SU-DHL-6 (cell line): ENCODE data around the gene DTX2.
"Not testable (repeated sequence)": the region's sequence is repeated elsewhere in the genome, so short reads cannot be mapped to it uniquely, and the experiment has no call there.

ENCODE experiments used
- H2AFZ ChIP-seq: fragments of 200-600 bp; sonication (generic); 2 replicates; pipeline ENCODE4 v1.6.1; 2014; ENCODE audit warnings: low read depth, mild to moderate bottlenecking, moderate library complexity, mixed read lengths, antibody characterized with exemption, low read length; ENCODE audit not compliant: severe bottlenecking
- H3F3A ChIP-seq: fragments of 200-600 bp; shearing (Covaris generic); 2 replicates; pipeline ENCODE4 v1.6.0; 2016; ENCODE audit warnings: antibody characterized with exemption, mild to moderate bottlenecking; ENCODE audit not compliant: insufficient read depth
- H3K27ac ChIP-seq: fragments of 200-600 bp; sonication (generic); 2 replicates; pipeline ENCODE4 v1.5.1; 2016; ENCODE audit warnings: low read depth, mild to moderate bottlenecking, low read length, moderate library complexity, mixed read lengths
- H3K27me3 ChIP-seq: fragments of 200-600 bp; sonication (generic), shearing (Covaris generic); 2 replicates; pipeline ENCODE4 v1.6.0; 2014; ENCODE audit warnings: mild to moderate bottlenecking, low read length
- H3K36me3 ChIP-seq: fragments of 200-600 bp; sonication (generic); 2 replicates; pipeline ENCODE4 v1.6.1; 2014; ENCODE audit warnings: mild to moderate bottlenecking, low read length, mixed read lengths
- H3K4me2 ChIP-seq: fragments of 300-600, 200-600 bp; shearing (Covaris generic), sonication (generic); 2 replicates; pipeline ENCODE4 v1.6.0; 2014; ENCODE audit warnings: low read length, low read depth, mild to moderate bottlenecking; ENCODE audit not compliant: poor library complexity, severe bottlenecking
- H3K4me3 ChIP-seq: fragments of 200-600 bp; sonication (generic); 2 replicates; pipeline ENCODE4 v1.5.1; 2014; ENCODE audit warnings: antibody characterized with exemption, low read length, mild to moderate bottlenecking, mixed read lengths; ENCODE audit not compliant: insufficient read depth, poor library complexity, severe bottlenecking
- H3K79me2 ChIP-seq: fragments of 200-600 bp; sonication (generic); 2 replicates; pipeline ENCODE4 v1.6.1; 2014; ENCODE audit warnings: mild to moderate bottlenecking, low read length, moderate library complexity; ENCODE audit not compliant: insufficient read depth
- H3K9ac ChIP-seq: fragments of 200-600 bp; sonication (generic); 2 replicates; pipeline ENCODE4 v1.7.0; 2014; ENCODE audit warnings: mild to moderate bottlenecking, low read length
- H3K9me2 ChIP-seq: fragments of 200-600 bp; sonication (generic); replicated peaks from 2 replicates; pipeline ENCODE4 v1.6.1; 2014; ENCODE audit warnings: low read length; ENCODE audit not compliant: insufficient read depth
- H3K9me3 ChIP-seq: fragments of 200-600 bp; sonication (generic); 2 replicates; pipeline ENCODE4 v1.6.1; 2014; ENCODE audit warnings: low read length, mixed read lengths; ENCODE audit not compliant: insufficient read depth
- H4K20me1 ChIP-seq: fragments of 200-600 bp; sonication (generic); 2 replicates; pipeline ENCODE4 v1.6.1; 2014; ENCODE audit warnings: low read depth, mild to moderate bottlenecking, antibody characterized with exemption, low read length, moderate library complexity, mixed read lengths
- CTCF ChIP-seq: fragments of 200-600 bp; sonication (generic); IDR thresholded peaks from one replicate; pipeline ENCODE4 v1.5.1; 2017; ENCODE audit warnings: antibody characterized with exemption, mild to moderate bottlenecking, low read length, moderate library complexity; ENCODE audit not compliant: insufficient read depth, poor library complexity, severe bottlenecking
- EZH2phosphoT487 ChIP-seq: fragments of 200-600 bp; sonication (generic), shearing (Covaris generic); conservative IDR thresholded peaks from 2 replicates; pipeline ENCODE4 v1.6.1; 2018; ENCODE audit warnings: mild to moderate bottlenecking, antibody characterized with exemption, low read length, moderate library complexity, mixed read lengths

The DTX2 gene

GRCh38 chr7:76515999-76516443 is 54.5 kb downstream of the DTX2 start:
- Histone ChIP-seq H2AFZ (no peak overlapping the region), H3K27me3 (no peaks in the 10 kb centered on the region), H3K36me3 (no peaks in the 10 kb centered on the region), H3K27ac (no peak overlapping the region), H3K9me3 (no peaks in the 10 kb centered on the region), H3K4me3 (no peak overlapping the region), H4K20me1 (no peaks in the 10 kb centered on the region), H3K9me2 (no peaks in the 10 kb centered on the region), H3K79me2 (no peaks in the 10 kb centered on the region), H3F3A (no peaks in the 10 kb centered on the region), H3K4me2 (no peak overlapping the region), H3K9ac (no peak overlapping the region)
- TF ChIP-seq CTCF (peak; percentile 34), EZH2phosphoT487 (no peak)

GRCh38 chr7:76516932-76517331 is 55.4 kb downstream of the DTX2 start:
- not testable (repeated sequence) for H3K9me3 ChIP-seq, H2AFZ ChIP-seq, H3F3A ChIP-seq, H4K20me1 ChIP-seq, H3K9me2 ChIP-seq, H3K36me3 ChIP-seq, H3K79me2 ChIP-seq, H3K27me3 ChIP-seq, H3K4me3 ChIP-seq, H3K4me2 ChIP-seq, H3K27ac ChIP-seq, H3K9ac ChIP-seq

GRCh38 chr7:76526183-76526582 is 64.7 kb downstream of the DTX2 start:
- not testable (repeated sequence) for H3K4me3 ChIP-seq, H3K27ac ChIP-seq, H3K79me2 ChIP-seq, H3K36me3 ChIP-seq, H4K20me1 ChIP-seq, H3K9me2 ChIP-seq, H2AFZ ChIP-seq, H3K4me2 ChIP-seq, H3K9ac ChIP-seq, H3K27me3 ChIP-seq, H3K9me3 ChIP-seq, H3F3A ChIP-seq

- not testable (repeated sequence) for H2AFZ ChIP-seq, H3K27ac ChIP-seq, H3K79me2 ChIP-seq, H3K9ac ChIP-seq, H3K27me3 ChIP-seq, H4K20me1 ChIP-seq, H3K9me2 ChIP-seq, H3K4me2 ChIP-seq, H3F3A ChIP-seq, H3K9me3 ChIP-seq, H3K4me3 ChIP-seq, H3K36me3 ChIP-seq
Observed at GRCh38 chr7:76531643-76532042, 70.1 kb downstream of the DTX2 start.

GRCh38 chr7:76543197-76543596 is 81.7 kb downstream of the DTX2 start, which contains the start of gene SPDYE16:
Gene SPDYE16 (minus strand): TSS chr7:76543297. CDS start chr7:76541459, 1,838 bp downstream.
- H3K36me3 ChIP-seq = not testable (repeated sequence)

GRCh38 chr7:76549025-76549854 is 87.7 kb downstream of the DTX2 start:
- not testable (repeated sequence) for H3K27me3 ChIP-seq, H3F3A ChIP-seq, H3K36me3 ChIP-seq, H4K20me1 ChIP-seq, H3K9me2 ChIP-seq, H3K27ac ChIP-seq, H3K9me3 ChIP-seq
- Histone ChIP-seq H3K9ac (peak overlapping the region; percentile 96), H3K4me2 (peak overlapping the region; percentile 93), H2AFZ (peak overlapping the region; percentile 78), H3K79me2 (peaks cover 16% of the 10 kb centered on the region), H3K4me3 (peak overlapping the region; percentile 96)

More at GRCh38 chr7:76543197-76543596, 81.7 kb downstream of the DTX2 start, which contains the start of gene SPDYE16:
- H3K9ac ChIP-seq, H2AFZ ChIP-seq, H4K20me1 ChIP-seq, H3K4me3 ChIP-seq, H3K27ac ChIP-seq, H3K79me2 ChIP-seq, H3K27me3 ChIP-seq, H3K9me3 ChIP-seq, H3F3A ChIP-seq, H3K9me2 ChIP-seq, H3K4me2 ChIP-seq: not testable (repeated sequence)

GRCh38 chr7:76549855-76550248 is 88.3 kb downstream of the DTX2 start:
- H3K27me3 ChIP-seq, H3K9me3 ChIP-seq, H4K20me1 ChIP-seq, H3K9me2 ChIP-seq, H3K27ac ChIP-seq, H3K36me3 ChIP-seq, H3F3A ChIP-seq, H2AFZ ChIP-seq: not testable (repeated sequence)
- Histone ChIP-seq H3K79me2 (peaks cover 21% of the 10 kb centered on the region), H3K9ac (peak overlapping the region; percentile 96), H3K4me2 (peak overlapping the region; percentile 93), H3K4me3 (peak overlapping the region; percentile 96)
